Amniotic stem cell (primary cell): ENCODE data around the gene MSLN.
"Not testable (repeated sequence)": the region's sequence is repeated elsewhere in the genome, so short reads cannot be mapped to it uniquely, and the experiment has no call there.

ENCODE experiments used
- DNase-seq: peaks from one replicate; lab custom pipeline; 2025; lab: John Stamatoyannopoulos, UW

Gene MSLN

DNA sequence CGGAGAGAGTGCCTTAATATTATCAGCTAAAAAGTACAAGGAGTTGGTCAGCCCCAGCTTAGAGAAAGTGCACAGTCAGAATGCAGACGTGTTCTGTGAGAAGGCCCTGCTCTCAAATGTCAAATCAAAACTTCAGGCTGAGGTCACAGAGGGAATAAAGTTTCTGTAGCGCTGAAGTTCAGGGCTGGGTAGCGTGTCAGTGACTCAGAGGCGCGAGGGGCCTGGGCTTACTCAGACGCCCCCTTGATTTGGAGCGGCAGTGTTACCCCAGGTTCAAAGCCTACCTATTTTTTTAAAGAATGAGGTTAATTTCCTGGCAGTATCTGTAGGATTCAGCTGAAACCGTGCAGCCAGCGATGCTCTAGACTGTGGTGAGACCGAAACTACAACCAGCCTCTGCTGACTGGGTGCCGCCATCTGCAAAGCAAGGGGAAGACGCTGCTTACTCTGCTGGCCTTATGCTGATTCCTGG lies 24.5 kb upstream of the MSLN start:
- no peak for DNase-seq

- no peak for DNase-seq
These were observed 23.5 kb upstream of the MSLN start for GRCh38 chr16:736936-737481.

GRCh38 chr16:739560-740458 lies 20.7 kb upstream of the MSLN start:
- no peak for DNase-seq

DNA sequence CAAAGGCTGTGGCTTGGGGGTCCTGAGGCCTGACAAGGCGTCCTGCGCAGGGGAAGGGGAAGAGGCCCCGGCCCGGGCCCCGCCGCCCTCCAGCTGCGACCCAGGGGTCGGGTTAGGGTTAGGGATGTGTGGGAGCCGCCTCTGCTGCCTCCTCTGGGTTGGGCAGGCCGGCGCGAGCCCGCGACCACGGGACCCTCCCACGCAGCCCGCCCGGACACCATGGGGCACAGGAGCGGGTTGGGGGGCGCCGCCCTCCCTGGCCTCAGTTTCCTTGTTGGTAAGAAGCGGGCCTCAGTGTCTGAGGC lies 20.1 kb upstream of the MSLN start:
- no peak for DNase-seq

DNA sequence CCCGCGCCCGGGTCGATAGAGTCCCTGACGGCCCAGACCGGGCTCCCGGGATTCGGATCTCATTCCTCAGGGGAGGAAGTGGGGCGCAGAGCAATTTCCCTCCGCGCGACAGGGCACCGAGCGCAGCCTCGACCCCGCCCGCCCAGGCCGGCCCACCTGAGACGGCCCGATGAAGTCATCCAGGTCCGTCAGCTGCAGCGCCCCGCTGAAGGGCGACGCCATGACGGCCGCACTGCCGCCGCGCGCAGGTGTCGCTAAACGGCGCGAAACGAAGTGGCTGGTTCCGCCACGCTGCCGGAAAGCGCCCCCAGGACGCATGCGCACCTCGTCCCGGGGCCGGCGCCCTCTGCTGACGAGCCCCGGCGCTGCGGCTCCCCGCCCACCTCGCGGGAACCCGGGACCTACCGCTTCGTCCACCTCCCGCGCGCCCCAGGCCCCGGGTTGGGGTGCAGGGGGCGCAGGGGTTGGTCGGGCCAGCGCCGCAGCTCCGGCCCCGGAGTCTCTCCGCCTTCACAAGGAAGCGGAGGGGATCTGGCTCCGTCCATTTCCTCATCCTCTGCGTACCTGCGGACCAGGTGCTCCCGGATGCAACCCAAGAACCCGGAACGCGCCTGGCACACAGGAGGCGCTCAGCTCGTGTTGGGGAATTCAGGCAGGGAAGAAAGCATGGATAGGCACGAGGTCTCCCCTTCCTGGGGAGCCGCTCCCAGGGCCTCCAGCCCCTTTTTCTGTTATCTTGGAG lies 19.6 kb upstream of the MSLN start, which contains the start of gene CIAO3:
Gene CIAO3, minus strand, starts transcription at position 234 of the 742 bp plus-strand sequence. Its CDS starts 12 bp downstream, at position 222.
- peak; percentile 67 for DNase-seq

DNA sequence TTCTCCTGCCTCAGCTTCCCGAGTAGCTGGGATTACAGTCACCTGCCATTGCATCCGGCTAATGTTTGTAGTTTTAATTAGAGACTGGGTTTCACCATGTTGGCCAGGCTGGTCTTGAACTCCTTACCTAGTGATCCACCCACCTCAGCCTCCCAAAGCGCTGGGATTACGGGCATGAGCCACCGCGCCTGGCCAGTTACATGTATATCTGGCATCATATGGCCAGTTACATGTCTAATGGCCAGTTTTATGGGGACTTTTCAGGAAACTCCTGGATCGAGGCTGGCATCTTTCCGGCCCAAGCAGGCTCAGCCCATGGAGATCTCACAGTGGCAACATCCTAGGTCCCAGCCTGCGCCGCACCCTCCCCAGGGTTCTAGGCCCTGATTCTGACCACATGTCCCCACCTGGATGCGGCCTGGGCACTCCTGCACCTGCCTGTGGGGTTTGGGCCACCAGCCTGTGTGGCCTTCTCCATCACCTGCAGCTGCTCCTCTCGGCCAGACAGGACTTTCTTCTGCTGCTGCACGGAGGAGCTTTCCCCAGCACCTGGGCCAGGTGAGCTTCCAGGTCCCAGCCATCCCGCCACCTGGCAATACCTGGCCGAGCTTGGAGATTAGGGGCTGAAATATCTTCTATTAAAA lies 18.4 kb upstream of the MSLN start:
- no peak for DNase-seq

DNA sequence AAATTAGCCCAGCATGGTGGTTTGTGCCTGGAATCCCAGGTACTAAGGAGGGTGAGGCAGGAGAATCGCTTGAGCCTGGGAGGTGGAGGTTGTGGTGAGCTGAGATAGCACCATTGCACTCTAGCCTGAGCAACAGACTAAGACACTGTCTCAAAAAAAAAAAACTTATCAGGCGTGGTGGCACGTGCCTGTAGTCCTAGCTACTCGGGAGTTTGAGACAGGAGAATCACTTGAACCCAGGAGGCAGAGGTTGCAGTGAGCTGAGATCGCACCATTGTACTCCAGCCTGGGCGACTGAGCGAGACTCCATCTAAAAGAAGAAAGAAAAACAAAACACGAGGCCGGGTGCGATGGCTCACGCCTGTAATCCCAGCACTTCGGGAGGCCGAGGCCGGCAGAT lies 17.6 kb upstream of the MSLN start:
- not testable (repeated sequence) for DNase-seq

DNA sequence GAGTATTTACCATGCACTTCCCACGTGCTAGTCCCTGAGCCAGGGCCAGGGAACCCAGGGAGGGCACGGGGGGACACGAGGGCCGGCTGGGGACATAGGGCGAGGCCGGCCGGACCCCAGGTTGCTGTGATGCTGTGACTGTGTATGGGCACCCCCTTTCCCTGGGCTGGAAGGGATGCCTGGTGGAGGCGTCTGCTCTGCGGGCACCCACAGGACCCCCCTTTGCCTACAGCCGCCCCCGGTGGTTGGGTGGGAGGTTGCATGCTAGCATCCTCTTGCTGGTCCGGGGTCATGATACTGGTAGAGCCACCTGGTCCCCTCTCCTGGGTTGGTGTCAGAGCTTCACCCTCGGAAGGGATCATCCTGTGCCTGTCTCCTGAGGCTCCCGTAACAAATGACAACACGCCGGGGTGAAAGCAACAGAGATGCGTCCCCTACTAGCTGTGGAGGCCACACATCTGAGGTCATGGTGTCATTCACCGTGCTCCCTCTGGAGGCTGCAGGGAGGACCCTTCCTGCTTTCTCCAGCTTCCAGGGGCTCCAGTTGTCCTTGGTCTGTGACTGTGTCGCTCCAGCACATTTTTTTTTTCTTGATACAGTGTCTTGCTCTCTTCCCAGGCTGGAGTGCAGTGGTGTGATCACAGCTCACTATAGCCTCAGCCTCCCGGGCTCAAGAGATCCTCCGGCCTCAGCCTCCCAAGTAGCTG lies 16.6 kb upstream of the MSLN start:
- no peak for DNase-seq

- DNase-seq: no peak
These were observed 14.8 kb upstream of the MSLN start for GRCh38 chr16:745739-746138.

DNA sequence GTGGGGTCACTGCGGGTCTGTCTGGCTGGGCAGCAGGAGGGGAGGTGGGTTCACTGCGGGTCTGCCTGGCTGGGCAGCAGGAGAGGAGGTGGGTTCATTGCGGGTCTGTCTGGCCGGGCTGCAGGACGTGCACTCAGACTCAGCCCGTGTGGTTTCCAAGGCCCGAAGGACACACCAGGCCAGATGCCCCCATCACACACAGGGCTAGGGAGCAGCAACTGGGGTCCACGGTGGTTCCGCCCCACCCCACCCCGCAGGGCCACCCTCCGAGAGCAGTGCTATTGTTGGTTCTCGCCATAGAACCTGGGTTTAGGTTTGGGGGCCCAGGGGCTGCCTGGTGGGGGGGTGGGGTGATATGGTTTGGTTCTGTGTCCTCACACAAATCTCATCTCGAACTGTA lies 13.9 kb upstream of the MSLN start:
- DNase-seq: no peak

- no peak for DNase-seq
These were observed 12.4 kb upstream of the MSLN start for GRCh38 chr16:747978-748746.

GRCh38 chr16:749010-749409 lies 11.5 kb upstream of the MSLN start:
- no peak for DNase-seq

- DNase-seq: no peak
These were observed 10.0 kb upstream of the MSLN start for GRCh38 chr16:750485-750884.

GRCh38 chr16:751152-752006 lies 9.2 kb upstream of the MSLN start:
- DNase-seq: no peak

DNA sequence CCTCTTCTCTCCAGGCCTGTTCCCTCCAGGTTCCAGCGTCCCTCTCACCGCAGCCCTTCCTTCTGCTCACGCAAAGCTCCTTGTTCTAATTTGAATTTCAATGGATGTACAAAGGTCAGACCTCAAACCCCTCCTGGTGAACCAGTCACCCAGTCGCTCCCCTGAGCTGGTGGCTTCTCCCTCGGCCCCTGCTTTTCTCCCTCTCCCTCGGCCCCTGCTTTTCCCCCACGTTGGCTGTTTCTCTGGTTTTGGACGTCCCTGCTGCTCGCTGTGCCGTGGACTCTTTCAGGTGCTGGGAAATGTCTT lies 8.6 kb upstream of the MSLN start:
- no peak for DNase-seq

- DNase-seq: not testable (repeated sequence)
These were observed 6.4 kb upstream of the MSLN start for GRCh38 chr16:754121-754607.

GRCh38 chr16:754656-755055 lies 5.9 kb upstream of the MSLN start:
- no peak for DNase-seq

DNA sequence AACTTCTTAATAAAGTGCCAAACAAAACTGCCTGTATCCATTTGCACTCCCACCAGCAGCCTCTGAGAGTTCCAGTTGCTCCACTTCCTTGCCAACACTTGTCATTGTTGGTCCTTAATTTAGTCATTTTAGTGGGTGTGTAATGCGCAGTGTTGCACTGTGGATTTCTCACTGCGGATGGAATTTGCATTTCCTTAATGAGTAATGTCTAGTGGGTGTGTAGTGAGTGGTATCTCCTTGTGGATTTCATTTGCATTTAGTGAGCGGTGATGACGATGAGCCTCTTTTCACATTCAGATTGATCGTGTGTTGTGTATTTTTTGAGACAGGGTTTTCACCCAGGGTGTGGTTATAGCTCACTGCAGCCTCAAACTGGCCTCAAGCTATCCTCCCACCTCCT lies 4.1 kb upstream of the MSLN start:
- no peak for DNase-seq

GRCh38 chr16:759110-759910 lies 1.2 kb upstream of the MSLN start:
- no peak for DNase-seq
